ENCODE results near the gene NUPR2.

- TF ChIP-seq CTCF (conservative IDR thresholded peaks at IDR 0.05) (no peak), ZFX (IDR thresholded peaks at IDR 0.05) (no peak)
Measured at GRCh38 chr7:56115852-56116538, at the start of gene NUPR2.
